HEK293T (cell line): Measurements from ENCODE around the gene FNDC8.

Source experiments
- ARNT ChIP-seq: fragments of 450-650 bp; IDR thresholded peaks from 2 replicates; pipeline ENCODE4 v1.6.1; 2017; ENCODE audit warnings: mild to moderate bottlenecking
- BHLHE40 ChIP-seq: fragments of 450-650 bp; IDR thresholded peaks from 2 replicates; pipeline ENCODE4 v1.6.1; 2016; ENCODE audit warnings: mild to moderate bottlenecking, moderate library complexity, borderline replicate concordance
- ELF4 ChIP-seq: fragments of 450-650 bp; IDR thresholded peaks from 2 replicates; pipeline ENCODE4 v1.6.1; 2017; ENCODE audit warnings: antibody characterized with exemption
- FOXA1 ChIP-seq: fragments of 450-650 bp; IDR thresholded peaks from 2 replicates; pipeline ENCODE4 v1.6.1; 2016; ENCODE audit warnings: mild to moderate bottlenecking
- FOXK2 ChIP-seq: fragments of 450-650 bp; IDR thresholded peaks from 2 replicates; pipeline ENCODE4 v1.6.1; 2016; ENCODE audit warnings: mild to moderate bottlenecking
- FOXM1 ChIP-seq: fragments of 450-650 bp; IDR thresholded peaks from 2 replicates; pipeline ENCODE4 v1.6.1; 2017; ENCODE audit warnings: mild to moderate bottlenecking, borderline replicate concordance
- HDGF ChIP-seq: fragments of 450-650 bp; IDR thresholded peaks from 2 replicates; pipeline ENCODE4 v1.6.1; 2017; ENCODE audit warnings: antibody characterized with exemption, borderline replicate concordance
- SP1 ChIP-seq: fragments of 450-650 bp; IDR thresholded peaks from 2 replicates; pipeline ENCODE4 v1.6.1; 2017

GRCh38 chr17:35081638-35082037 lies 39.8 kb upstream of the FNDC8 start:
- TF ChIP-seq BHLHE40 (no peak), FOXM1 (no peak), ARNT (no peak), SP1 (no peak), FOXA1 (no peak), ELF4 (no peak), FOXK2 (no peak), HDGF (no peak)
